HG03097 (cell line): ENCODE measurements around the gene ZNF280D.
"Not testable (repeated sequence)": the region's sequence is repeated elsewhere in the genome, so short reads cannot be mapped to it uniquely, and the experiment has no call there.

Experiments
- ATAC-seq: cut with Tn5 transposase; IDR thresholded peaks from one replicate; pipeline ENCODE4 v1.9.1; 2021; ENCODE audit not compliant: unreplicated experiment, low FRiP score

Gene ZNF280D

GRCh38 chr15:56719774-56720555 lies 13.3 kb downstream of the ZNF280D start:
- ATAC-seq = no peak

GRCh38 chr15:56719021-56719612 lies 14.2 kb downstream of the ZNF280D start:
- ATAC-seq = no peak

DNA sequence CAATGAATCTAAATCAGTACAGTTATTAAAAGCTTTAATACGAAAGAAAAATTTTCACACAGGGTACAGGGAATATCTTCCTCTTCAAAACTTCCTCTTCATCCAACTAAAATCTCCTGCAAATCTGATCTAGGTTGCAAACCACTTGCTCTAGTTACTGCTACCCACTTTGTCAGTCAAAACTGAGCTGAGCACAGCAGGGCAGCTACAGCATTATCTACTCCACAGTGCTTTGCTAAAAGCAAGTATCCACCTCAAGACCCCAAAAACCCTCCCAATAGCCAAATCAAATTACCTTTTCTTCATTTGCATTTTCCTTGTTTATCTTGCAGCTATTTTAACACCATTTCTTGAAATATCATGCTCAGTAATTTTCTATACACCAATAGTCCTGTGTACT lies 14.7 kb downstream of the ZNF280D start:
- ATAC-seq = no peak

GRCh38 chr15:56716334-56716733 lies 17.0 kb downstream of the ZNF280D start:
- ATAC-seq = no peak

DNA sequence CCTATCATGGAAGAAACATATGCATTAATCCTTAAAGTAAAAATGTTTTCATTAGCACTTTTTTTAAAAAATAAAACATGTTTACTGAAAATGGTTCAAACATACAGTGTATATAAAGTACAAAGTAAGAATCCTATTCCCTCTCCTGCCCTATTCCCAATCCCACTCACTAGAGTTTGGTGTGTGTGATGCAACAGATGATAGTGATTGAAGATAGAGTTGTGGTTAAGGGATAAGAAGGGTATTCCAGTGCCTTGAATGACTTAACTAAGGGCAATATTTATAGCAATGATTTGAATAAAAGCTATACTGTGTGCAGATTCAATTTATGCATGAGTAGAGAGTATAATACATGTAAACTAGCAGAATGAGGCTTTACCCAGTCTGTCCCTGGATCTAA lies 18.1 kb downstream of the ZNF280D start:
- ATAC-seq = no peak

DNA sequence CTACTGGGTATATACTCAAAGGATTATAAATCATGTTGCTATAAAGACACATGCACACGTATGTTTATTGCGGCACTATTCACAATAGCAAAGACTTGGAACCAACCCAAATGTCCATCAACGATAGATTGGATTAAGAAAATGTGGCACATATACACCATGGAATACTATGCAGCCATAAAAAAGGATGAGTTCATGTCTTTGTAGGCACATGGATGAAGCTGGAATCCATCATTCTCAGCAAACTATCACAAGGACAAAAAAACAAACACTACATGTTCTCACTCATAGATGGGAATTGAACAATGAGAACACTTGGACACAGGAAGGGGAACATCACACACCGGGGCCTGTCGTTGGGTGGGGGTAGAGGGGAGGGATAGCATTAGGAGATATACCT lies 23.8 kb downstream of the ZNF280D start:
- not testable (repeated sequence) for ATAC-seq

DNA sequence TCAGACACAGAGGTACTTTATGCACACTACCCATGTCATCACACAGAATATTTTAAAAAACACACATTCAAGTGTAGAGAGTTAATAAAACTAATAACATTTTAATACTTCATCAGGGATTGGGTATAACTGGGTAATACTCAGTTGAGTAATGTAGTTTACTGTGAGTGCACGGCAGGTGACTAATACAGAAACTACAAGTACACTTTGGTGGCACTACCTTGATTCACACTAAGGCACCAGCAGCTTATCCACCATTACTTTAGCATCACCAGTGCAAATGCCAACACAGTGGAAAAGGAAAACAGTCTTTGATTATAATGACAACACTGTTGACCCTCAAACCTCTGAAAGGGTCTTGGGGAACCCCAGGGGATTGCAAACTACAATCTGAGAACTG lies 33.6 kb downstream of the ZNF280D start:
- no peak for ATAC-seq

GRCh38 chr15:56698270-56698669 lies 35.0 kb downstream of the ZNF280D start:
- ATAC-seq = no peak

DNA sequence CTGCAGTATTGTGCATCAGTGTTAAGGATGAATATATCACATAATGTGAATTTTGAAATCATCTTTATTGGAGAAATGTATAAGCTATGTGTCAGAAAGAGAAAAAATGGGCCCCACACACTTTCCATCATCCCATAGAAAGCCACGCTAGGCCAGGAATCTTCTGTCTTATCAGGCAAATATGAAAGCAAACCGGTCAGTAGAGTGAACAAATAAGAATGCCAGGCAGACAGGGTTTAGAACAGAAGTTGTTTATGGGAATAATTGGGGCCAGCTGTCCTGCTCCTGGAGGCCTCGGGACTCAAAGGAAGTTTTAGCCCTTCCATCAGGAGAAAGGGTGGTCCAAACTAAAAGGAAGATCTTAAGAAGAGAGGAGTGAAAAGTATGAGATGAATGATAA lies 39.5 kb downstream of the ZNF280D start:
- no peak for ATAC-seq

GRCh38 chr15:56690733-56691132 lies 42.6 kb downstream of the ZNF280D start:
- no peak for ATAC-seq

DNA sequence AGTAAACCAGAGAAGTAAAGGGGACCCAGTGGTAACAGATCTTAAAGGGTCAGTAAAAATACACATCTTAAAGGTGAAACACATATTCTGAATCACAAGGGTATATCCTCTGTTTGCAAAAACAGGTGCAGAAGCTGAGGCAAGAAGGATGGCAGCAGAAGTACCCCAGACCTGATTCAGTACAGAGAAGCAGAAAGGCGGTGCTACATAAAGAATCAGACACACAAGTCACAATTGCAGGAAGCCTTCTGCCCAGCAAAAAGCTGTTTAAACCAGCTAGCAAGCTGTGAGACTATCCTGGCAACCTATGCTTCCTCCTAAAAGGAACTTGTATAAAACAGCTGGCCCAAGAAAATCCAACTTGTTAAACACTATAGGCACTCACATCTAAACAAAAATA lies 49.4 kb downstream of the ZNF280D start:
- ATAC-seq = no peak

- no peak for ATAC-seq
Observed at GRCh38 chr15:56681113-56681512, 52.2 kb downstream of the ZNF280D start.

DNA sequence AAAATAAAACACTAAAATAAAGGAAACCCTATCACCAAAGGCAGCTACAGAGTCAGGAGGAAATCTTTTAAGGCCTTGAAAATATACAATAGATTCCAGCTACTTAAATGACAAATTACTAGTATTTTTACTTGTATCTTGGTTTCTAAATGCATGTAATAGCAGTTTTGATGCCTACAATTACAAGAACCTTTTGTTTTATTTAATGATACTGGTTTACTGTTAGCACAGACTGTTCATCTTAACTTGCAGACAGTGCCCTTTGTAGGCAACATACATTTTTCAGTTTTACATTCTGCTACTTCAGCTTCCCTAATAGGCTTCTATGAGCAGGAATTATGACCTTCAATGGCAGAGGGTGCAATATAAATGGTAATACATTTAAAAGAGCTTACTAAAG lies 54.1 kb downstream of the ZNF280D start:
- ATAC-seq = no peak

DNA sequence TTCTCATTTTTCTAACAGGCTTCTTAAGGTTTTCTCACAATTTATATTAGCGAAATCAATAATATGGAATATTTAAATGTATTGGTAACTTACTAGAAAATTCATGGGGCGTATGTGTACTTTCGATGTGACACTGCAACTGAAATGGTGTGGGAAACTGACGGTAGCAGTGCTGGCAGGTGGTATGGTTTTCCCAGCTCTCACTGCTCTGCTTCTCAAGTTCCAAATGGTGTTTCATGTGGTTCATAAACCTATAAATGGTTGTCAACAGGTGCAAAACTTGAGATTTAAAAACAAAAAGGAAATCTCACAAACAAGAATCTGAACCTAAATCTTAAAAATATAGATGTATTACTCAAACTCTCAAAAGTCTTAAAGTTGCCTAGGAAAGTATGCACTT lies 54.7 kb downstream of the ZNF280D start:
- no peak for ATAC-seq

GRCh38 chr15:56677271-56677670 lies 56.0 kb downstream of the ZNF280D start:
- no peak for ATAC-seq

DNA sequence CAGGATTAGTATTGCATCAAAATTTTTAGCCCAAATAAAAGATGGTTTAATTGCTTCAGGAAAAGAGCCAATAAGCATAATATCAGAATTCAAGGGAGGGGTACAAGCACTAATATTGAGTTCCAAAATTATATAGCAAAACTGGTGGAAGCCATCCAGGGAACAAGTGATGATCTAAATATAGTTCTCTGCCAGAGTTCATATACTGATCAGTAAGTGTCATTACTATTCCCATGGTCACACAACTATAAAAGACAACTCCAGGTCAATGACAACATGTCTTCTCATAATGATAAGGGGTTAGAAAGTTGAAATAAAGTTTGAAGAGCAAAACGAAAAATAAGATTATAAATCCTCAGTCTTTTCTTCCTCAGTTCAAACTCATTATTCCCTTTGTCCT lies 57.4 kb downstream of the ZNF280D start:
- no peak for ATAC-seq

- no peak for ATAC-seq
Observed at GRCh38 chr15:56674857-56675256, 58.5 kb downstream of the ZNF280D start.

GRCh38 chr15:56672721-56673120 lies 60.6 kb downstream of the ZNF280D start:
- ATAC-seq = no peak

- ATAC-seq = no peak
Observed at GRCh38 chr15:56667517-56667916, 65.8 kb downstream of the ZNF280D start.

DNA sequence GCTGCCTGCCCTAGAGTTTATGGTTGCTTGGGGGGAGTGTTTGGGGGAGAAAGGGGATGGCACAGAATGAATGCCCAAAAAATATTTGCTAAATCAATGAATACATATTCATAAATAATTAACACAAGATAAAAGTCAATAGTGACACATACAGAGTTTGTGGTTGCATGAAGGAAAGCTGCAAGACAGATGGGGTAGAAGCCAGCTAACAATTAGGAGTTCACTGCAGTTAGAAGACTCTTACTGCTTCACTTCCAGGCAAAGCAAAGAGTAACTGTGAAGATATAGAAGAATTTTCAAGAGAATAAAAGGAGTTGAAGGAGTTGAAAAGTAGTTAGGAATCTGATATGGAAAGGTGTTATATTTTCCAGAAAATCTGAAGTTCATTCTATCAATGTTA lies 72.4 kb downstream of the ZNF280D start:
- ATAC-seq = no peak

DNA sequence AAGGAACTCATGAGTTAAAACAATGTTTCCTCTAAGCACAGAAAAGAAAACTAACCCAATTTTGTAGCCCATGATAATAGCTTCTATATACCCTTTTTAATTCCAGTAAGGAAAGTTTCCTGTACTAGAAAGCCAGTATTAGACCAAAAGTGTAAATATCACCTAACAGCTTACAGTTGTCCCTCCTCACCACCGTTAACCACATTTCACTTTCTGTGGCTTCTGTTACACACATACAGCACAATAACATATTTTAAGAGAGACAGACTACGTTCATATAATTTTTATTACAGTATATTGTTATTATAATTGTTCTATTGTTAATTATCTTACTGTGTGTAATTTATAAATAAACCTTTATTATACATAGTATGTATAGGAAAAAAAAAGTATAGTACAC lies 74.1 kb downstream of the ZNF280D start:
- no peak for ATAC-seq

DNA sequence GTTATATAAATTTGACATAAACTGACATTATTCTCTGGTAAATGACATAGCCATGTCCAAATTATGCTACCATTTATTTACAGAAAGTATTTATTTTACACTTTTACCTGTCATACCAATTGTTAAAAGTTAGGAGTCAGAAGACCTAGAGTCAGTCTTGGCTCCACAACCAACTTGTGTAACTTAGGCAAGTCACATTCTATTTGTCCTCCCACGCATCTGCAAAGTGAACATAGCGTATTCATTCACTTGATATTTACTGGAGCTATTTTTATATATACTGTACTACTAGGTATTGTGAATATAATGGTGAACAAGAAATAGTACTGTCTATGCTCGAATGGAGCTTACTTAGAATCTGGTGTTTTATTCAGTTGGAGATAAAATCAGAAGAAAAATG lies 78.7 kb downstream of the ZNF280D start:
- no peak for ATAC-seq
